HepG2 (cell line): ENCODE measurements around the gene LRRN3. TPM values are rescaled to one million over a fixed set of nuclear protein-coding genes. Genes with fewer than 3 reads are reported as not detected.

Experiments used
- ATAC-seq: fragments of 200-7000 bp; cut with Tn5 transposase; 3 replicates; pipeline ENCODE4 v1.9.1; 2020; ENCODE audit warnings: mild to moderate bottlenecking, moderate library complexity
- BruUV-seq: library from RNA; stranded (reverse); fragments of 400-500 nt; replicated peaks from 2 replicates; lab custom pipeline; 2021; lab: Mats Ljungman, UMichigan
- CTCF ChIA-PET: fragments of 300-600 bp; formaldehyde crosslinking; extraction: SDS; loops from one replicate; lab custom pipeline; 2021; ENCODE audit warnings: low total read pairs, inconsistent platforms, low intra/inter-chr PET ratio; lab: Yijun Ruan, JAX
- POLR2A ChIA-PET: fragments of 350-600 bp; sonication (Branson Sonifier 250); formaldehyde crosslinking; loops from one replicate; lab custom pipeline; 2020; ENCODE audit warnings: antibody characterized with exemption, inconsistent platforms; lab: Yijun Ruan, JAX
- DNase-seq: peaks from one replicate; pipeline ENCODE4 v3.0.0-alpha.2; 2015; ENCODE audit warnings: low spot score
- FAIRE-seq: peaks from 3 replicates; lab custom pipeline; 2011; peaks lifted over from hg19 to GRCh38; lab: Jason Lieb, UNC
- H2AFZ ChIP-seq: one replicate; pipeline ENCODE4 v1.6.1; 2011; ENCODE audit warnings: low read length, inconsistent platforms
- H3K27ac ChIP-seq: fragments of 300-600 bp; 3 replicates; pipeline ENCODE4 v1.8.0; 2011; ENCODE audit warnings: mixed run types, mild to moderate bottlenecking, mixed read lengths, low read length, inconsistent platforms; ENCODE audit not compliant: insufficient read depth; ENCODE audit errors: extremely low read length
- H3K27me3 ChIP-seq, 2 experiments: fragments of 200-600 bp in 1 of 2; 2 replicates in 1 of 2; 3 replicates in 1 of 2; pipeline versions ENCODE4 v1.6.0 to v1.8.0; 2011; ENCODE audit warnings: low read length in 2 of 2, mild to moderate bottlenecking in 2 of 2, moderate library complexity in 2 of 2, inconsistent platforms in 1 of 2; ENCODE audit not compliant: insufficient read depth in 2 of 2, control insufficient read depth in 1 of 2
- H3K36me3 ChIP-seq, 2 experiments: fragments of 200-600 bp in 1 of 2; replicated peaks in 1 of 2; 2 replicates in 1 of 2; 3 replicates in 1 of 2; pipeline versions ENCODE4 v1.5.1 to v1.8.0; 2011; ENCODE audit warnings: low read length in 2 of 2, inconsistent platforms in 1 of 2; ENCODE audit not compliant: insufficient read depth in 2 of 2, control insufficient read depth in 1 of 2
- H3K4me1 ChIP-seq: 2 replicates; pipeline ENCODE4 v1.5.1; 2012; ENCODE audit warnings: low read length, inconsistent platforms; ENCODE audit not compliant: insufficient read depth
- H3K4me2 ChIP-seq: 2 replicates; pipeline ENCODE4 v1.6.0; 2011; ENCODE audit warnings: low read depth, low read length, inconsistent platforms
- H3K4me3 ChIP-seq, 3 experiments: fragments of 200-600 bp in 1 of 3; sonication (generic), shearing (Covaris generic) in 1 of 3; replicated peaks in 1 of 3; 2 replicates each; pipeline ENCODE4 v1.5.1; 2011 to 2016; ENCODE audit warnings: low read length in 3 of 3, inconsistent platforms in 2 of 3, low read depth in 2 of 3, mild to moderate bottlenecking in 2 of 3, control low read depth in 1 of 3, mixed read lengths in 1 of 3; ENCODE audit not compliant: insufficient read depth in 1 of 3
- H3K79me2 ChIP-seq: one replicate; pipeline ENCODE4 v1.6.1; 2011; ENCODE audit warnings: low read length, inconsistent platforms; ENCODE audit not compliant: insufficient read depth
- H3K9ac ChIP-seq: 2 replicates; pipeline ENCODE4 v1.6.0; 2011; ENCODE audit warnings: mild to moderate bottlenecking, low read depth, low read length, inconsistent platforms; ENCODE audit not compliant: insufficient read depth
- H3K9me3 ChIP-seq: 2 replicates; pipeline ENCODE4 v1.5.1; 2012; ENCODE audit warnings: mild to moderate bottlenecking, low read length
- H4K20me1 ChIP-seq: 2 replicates; pipeline ENCODE4 v1.6.0; 2011; ENCODE audit warnings: inconsistent platforms, mild to moderate bottlenecking, low read length, moderate library complexity; ENCODE audit not compliant: insufficient read depth
- ELF4 ChIP-seq: sonication (generic); formaldehyde crosslinking; IDR thresholded peaks from 2 replicates; pipeline ENCODE4 v1.5.0; 2020; ENCODE audit warnings: missing genetic modification reagents, mild to moderate bottlenecking, moderate library complexity, borderline replicate concordance
- KDM6A ChIP-seq: IDR thresholded peaks from 2 replicates; pipeline ENCODE4 v1.6.1; 2016; ENCODE audit warnings: low read depth
- NRL ChIP-seq: sonication (generic); formaldehyde crosslinking; IDR thresholded peaks from 2 replicates; pipeline ENCODE4 v1.5.0; 2020; ENCODE audit warnings: missing genetic modification reagents, mild to moderate bottlenecking, moderate library complexity, borderline replicate concordance
- ZHX1 ChIP-seq: sonication (generic); formaldehyde crosslinking; IDR thresholded peaks from 2 replicates; pipeline ENCODE4 v1.8.1; 2022; ENCODE audit warnings: low read depth, mild to moderate bottlenecking, missing genetic modification reagents
- ZKSCAN1 ChIP-seq: fragments of 150-350 bp; IDR thresholded peaks from 2 replicates; pipeline ENCODE4 v1.6.1; 2014; ENCODE audit warnings: low read length
- WGBS: methylation state at CpG from one replicate; pipeline ENCODE4 v1.1.6; 2017; ENCODE audit warnings: low lambda C conversion rate; 5-methylcytosine and 5-hydroxymethylcytosine counted together
- in situ Hi-C: cut with HindIII; loops from 2 replicates; pipeline ENCODE4 v1.10.0; 2017; ENCODE audit warnings: low pct_unique_long_range_greater_than_20kb; ENCODE audit not compliant: extremely low pct_ligation_motif_present
- intact Hi-C: fragments of 100-400 bp; cut with micrococcal nuclease; formaldehyde crosslinking; loops from one replicate; pipeline ENCODE4 v1.10.0; 2022; ENCODE audit not compliant: unreplicated experiment
- polyA plus RNA-seq, 8 experiments: library from polyadenylated mRNA; depleted of rRNA in 3 of 8; stranded (reverse) in 7 of 8; unstranded in 1 of 8; fragments of >200 nt; fragmentation: Illumina TruSeq in 4 of 8; extraction: Trizol in 4 of 8; gene quantifications; 2 replicates each; pipeline versions ENCODE4 v1.2.1 to v1.2.3, GENCODE V29; 2011 to 2016; ENCODE audit warnings: low read depth in 4 of 8, missing spikeins in 1 of 8, mixed read lengths in 1 of 8; ENCODE audit not compliant: insufficient read depth in 1 of 8
- total RNA-seq, 5 experiments: library from RNA; depleted of rRNA; stranded (reverse); fragments of >200 nt; fragmentation: Illumina TruSeq; extraction: Trizol; gene quantifications; 2 replicates each; pipeline ENCODE4 v1.2.3, GENCODE V29; 2016; ENCODE audit warnings: low read depth in 1 of 5
- TF ChIP-seq, protein P1 (sequence below): sonication (generic); formaldehyde crosslinking; IDR thresholded peaks from 2 replicates; pipeline ENCODE4 v1.4.0; 2020; ENCODE audit warnings: mild to moderate bottlenecking, low read depth, missing genetic modification reagents
- TF ChIP-seq, protein P2 (sequence below): sonication (generic); formaldehyde crosslinking; conservative IDR thresholded peaks from 2 replicates; pipeline ENCODE4 v1.4.0; 2020; ENCODE audit warnings: missing genetic modification reagents
- TF ChIP-seq, protein P3 (sequence below): sonication (generic); formaldehyde crosslinking; IDR thresholded peaks from 2 replicates; pipeline ENCODE4 v1.8.0; 2022; ENCODE audit warnings: low read depth, missing genetic modification reagents

LRRN3 gene
- total and polyA plus RNA-seq, 2 of the 13 experiments (the other 11 are each of a cell fraction or from before 2014, with no cell fraction given) = 0.07 TPM; not detected in 1

- H2AFZ ChIP-seq = no peak overlapping the region
- DNase-seq = no peak
- H3K79me2 ChIP-seq = no peaks in the 10 kb centered on the region
- no peaks in the 10 kb centered on the region for H3K36me3 ChIP-seq
- intact Hi-C loops = no loop called here
- POLR2A ChIA-PET = no interaction called here
- H3K4me2 ChIP-seq = no peak overlapping the region
- 98% methylated on average over 2 of the region's 2 CpGs for WGBS
- H3K27ac ChIP-seq = no peak overlapping the region
- no peak for ATAC-seq
- no TSS peak for BruUV-seq
- no peaks in the 10 kb centered on the region for H3K9me3 ChIP-seq
- no peak for TF ChIP-seq ZKSCAN1
- TF ChIP-seq KDM6A = no peak
- TF ChIP-seq, protein P1, sequence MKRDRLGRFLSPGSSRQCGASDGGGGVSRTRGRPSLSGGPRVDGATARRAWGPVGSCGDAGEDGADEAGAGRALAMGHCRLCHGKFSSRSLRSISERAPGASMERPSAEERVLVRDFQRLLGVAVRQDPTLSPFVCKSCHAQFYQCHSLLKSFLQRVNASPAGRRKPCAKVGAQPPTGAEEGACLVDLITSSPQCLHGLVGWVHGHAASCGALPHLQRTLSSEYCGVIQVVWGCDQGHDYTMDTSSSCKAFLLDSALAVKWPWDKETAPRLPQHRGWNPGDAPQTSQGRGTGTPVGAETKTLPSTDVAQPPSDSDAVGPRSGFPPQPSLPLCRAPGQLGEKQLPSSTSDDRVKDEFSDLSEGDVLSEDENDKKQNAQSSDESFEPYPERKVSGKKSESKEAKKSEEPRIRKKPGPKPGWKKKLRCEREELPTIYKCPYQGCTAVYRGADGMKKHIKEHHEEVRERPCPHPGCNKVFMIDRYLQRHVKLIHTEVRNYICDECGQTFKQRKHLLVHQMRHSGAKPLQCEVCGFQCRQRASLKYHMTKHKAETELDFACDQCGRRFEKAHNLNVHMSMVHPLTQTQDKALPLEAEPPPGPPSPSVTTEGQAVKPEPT (CRISPR knock-in tag) = no peak
- TF ChIP-seq ELF4 (CRISPR knock-in tag) = no peak
- TF ChIP-seq NRL (CRISPR knock-in tag) = no peak
- TF ChIP-seq, protein P2, sequence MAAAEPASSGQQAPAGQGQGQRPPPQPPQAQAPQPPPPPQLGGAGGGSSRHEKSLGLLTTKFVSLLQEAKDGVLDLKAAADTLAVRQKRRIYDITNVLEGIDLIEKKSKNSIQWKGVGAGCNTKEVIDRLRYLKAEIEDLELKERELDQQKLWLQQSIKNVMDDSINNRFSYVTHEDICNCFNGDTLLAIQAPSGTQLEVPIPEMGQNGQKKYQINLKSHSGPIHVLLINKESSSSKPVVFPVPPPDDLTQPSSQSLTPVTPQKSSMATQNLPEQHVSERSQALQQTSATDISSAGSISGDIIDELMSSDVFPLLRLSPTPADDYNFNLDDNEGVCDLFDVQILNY (CRISPR knock-in tag) = no peak
- TF ChIP-seq, protein P3, sequence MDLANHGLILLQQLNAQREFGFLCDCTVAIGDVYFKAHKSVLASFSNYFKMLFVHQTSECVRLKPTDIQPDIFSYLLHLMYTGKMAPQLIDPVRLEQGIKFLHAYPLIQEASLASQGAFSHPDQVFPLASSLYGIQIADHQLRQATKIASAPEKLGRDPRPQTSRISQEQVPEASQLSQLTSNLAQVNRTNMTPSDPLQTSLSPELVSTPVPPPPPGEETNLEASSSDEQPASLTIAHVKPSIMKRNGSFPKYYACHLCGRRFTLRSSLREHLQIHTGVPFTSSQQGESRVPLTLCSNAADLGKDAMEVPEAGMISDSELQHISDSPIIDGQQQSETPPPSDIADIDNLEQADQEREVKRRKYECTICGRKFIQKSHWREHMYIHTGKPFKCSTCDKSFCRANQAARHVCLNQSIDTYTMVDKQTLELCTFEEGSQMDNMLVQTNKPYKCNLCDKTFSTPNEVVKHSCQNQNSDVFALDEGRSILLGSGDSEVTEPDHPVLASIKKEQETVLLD (CRISPR knock-in tag) = no peak
- no peak for TF ChIP-seq ZHX1 (CRISPR knock-in tag)
- TF ChIP-seq, all 625 proteins: peak for 0
- Histone ChIP-seq H3K9ac (no peak overlapping the region), H4K20me1 (no peaks in the 10 kb centered on the region), H3K27me3 (no peaks in the 10 kb centered on the region), H3K4me1 (no peaks in the 10 kb centered on the region), H3K4me3 (no peak overlapping the region)
- no peak for FAIRE-seq
- CTCF ChIA-PET = no interaction called here
- in situ Hi-C loops = no loop called here
Measured at GRCh38 chr7:111145472-111145871, 54.5 kb downstream of the LRRN3 start.
